NCI-H1105 treated with DMSO at 0.1 percent for 48 hours (cell line): ENCODE results near the gene TRH.
"Not testable (repeated sequence)": the region's sequence is repeated elsewhere in the genome, so short reads cannot be mapped to it uniquely, and the experiment has no call there.

ENCODE experiments used
- DNase-seq: peaks from one replicate; lab custom pipeline; 2025; lab: John Stamatoyannopoulos, UW

TRH gene

DNA sequence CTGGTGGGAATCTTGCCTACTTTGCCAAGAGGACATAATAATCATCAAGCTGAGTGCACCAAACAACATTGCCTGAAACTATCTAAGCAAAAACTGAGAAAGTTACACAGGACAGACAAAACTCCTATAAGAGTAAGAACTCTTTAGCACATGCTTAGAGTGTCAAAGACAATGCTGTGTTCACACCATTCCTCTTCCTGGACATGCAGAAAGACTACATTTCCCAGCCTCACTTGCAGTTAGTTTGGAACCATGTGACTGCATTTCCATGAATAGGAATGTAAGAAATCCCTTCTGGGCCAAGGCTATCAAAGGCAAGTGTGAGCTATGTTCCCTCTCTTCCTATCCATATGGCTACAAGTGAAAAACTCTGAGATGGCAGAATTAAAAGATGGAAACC lies 37.6 kb downstream of the TRH start:
- DNase-seq = not testable (repeated sequence)

GRCh38 chr3:130013246-130013645 lies 38.7 kb downstream of the TRH start:
- not testable (repeated sequence) for DNase-seq

DNA sequence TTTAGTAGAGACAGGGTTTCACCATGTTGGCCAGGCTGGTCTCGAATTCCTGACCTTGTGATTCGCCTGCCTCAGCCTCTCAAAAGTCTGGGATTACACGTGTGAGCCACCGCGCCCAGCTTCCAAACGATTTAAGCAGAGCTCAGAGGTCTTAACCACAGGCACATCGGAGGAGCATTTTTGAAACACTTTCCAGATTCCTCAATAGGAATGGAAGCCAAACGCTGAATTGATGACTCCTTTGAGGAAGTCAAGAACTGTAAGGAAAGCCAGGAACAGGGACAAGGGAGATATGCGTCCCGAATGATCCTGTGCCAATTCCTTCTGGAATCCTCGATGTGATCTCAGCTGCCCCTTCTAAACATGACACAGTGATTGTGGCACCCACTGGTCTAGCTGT lies 40.0 kb downstream of the TRH start:
- DNase-seq = no peak

GRCh38 chr3:130017661-130018060 lies 43.1 kb downstream of the TRH start:
- not testable (repeated sequence) for DNase-seq

DNA sequence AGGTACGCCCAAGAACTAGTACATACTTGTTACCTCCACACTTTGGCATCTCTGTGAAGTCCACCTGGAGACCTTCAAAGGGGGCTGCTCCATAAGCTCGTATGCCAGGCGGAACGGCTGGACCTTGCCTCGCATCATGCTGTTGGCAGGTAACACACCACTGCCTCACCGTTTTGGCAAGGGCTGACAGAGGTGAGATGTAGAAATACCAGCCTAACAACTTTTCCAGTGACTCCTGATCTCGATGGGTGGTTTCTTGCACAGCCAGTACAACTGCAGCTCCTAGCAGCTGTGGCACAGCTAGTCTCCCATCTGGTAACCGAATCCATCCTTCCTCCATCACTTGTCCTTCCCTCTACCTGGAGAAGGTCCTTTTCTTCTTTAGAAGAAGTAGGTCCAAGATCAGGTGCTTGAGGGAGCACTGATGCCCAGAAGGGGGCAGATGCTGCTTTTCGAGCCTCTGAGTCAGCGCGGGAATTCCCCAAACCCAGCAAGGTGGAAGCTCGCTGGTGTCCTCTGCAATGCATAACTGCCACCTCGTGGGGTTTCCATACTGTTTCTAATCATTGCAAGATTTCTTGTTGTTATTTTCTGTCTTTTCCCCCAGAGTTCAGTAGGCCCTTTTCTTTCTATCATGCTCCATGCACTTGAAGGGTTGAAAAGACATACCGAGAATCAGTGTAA lies 51.8 kb downstream of the TRH start:
- not testable (repeated sequence) for DNase-seq

- DNase-seq = not testable (repeated sequence)
Observed at GRCh38 chr3:130027437-130027836, 52.9 kb downstream of the TRH start.
